ENCODE measurements around the gene UBR1. TPM values are rescaled to one million over a fixed set of nuclear protein-coding genes. Genes with fewer than 3 reads are reported as not detected.
"Not testable (repeated sequence)": the region's sequence is repeated elsewhere in the genome, so short reads cannot be mapped to it uniquely, and the experiment has no call there.

The UBR1 gene
- total RNA-seq, 4 donors from 2014 or later, result 28.8 to 42.0 (median 31.0) TPM

DNA sequence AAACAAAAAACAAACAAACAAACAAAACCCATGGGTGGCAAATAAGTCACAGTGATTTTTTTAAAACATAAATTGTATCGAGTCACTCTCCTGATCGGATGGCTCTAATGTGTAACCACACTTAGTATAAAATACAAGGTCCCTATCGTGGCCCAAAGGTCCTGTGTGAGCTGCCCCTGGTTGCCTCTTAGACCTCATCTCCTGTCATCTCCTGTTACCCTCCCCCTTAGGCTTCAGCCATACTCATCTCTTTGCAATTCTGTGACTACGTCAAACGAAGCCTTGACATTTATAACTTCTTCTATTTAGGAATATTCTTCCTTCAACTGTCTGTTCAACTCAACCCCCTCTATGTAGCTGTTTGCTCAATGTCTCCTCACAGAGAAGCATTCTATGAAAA lies 141.4 kb downstream of the UBR1 start:
- 92 to 94% methylated on average over 5 of the region's 5 CpGs for WGBS, 2 donors
- H3K27ac ChIP-seq, result no peak overlapping the region
- no peaks in the 10 kb centered on the region for H3K4me1 ChIP-seq
- H3K4me3 ChIP-seq, result no peak overlapping the region
- peaks cover 0 to 89% (median 13%) of the 10 kb centered on the region in 3 donors for H3K36me3 ChIP-seq
- H3K9me3 ChIP-seq, result peaks cover 0 to 5% (median 0%) of the 10 kb centered on the region in 4 donors
- H3K27me3 ChIP-seq, result no peaks in the 10 kb centered on the region
- DNase-seq (ENCODE audit: low spot score in 2 of 2), result no peak
- no peak for TF ChIP-seq POLR2A (IDR thresholded peaks at IDR 0.05)
- no peak for TF ChIP-seq EP300 (IDR thresholded peaks at IDR 0.05)
- TF ChIP-seq, protein P1, sequence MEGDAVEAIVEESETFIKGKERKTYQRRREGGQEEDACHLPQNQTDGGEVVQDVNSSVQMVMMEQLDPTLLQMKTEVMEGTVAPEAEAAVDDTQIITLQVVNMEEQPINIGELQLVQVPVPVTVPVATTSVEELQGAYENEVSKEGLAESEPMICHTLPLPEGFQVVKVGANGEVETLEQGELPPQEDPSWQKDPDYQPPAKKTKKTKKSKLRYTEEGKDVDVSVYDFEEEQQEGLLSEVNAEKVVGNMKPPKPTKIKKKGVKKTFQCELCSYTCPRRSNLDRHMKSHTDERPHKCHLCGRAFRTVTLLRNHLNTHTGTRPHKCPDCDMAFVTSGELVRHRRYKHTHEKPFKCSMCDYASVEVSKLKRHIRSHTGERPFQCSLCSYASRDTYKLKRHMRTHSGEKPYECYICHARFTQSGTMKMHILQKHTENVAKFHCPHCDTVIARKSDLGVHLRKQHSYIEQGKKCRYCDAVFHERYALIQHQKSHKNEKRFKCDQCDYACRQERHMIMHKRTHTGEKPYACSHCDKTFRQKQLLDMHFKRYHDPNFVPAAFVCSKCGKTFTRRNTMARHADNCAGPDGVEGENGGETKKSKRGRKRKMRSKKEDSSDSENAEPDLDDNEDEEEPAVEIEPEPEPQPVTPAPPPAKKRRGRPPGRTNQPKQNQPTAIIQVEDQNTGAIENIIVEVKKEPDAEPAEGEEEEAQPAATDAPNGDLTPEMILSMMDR (IDR thresholded peaks at IDR 0.05), result no peak

DNA sequence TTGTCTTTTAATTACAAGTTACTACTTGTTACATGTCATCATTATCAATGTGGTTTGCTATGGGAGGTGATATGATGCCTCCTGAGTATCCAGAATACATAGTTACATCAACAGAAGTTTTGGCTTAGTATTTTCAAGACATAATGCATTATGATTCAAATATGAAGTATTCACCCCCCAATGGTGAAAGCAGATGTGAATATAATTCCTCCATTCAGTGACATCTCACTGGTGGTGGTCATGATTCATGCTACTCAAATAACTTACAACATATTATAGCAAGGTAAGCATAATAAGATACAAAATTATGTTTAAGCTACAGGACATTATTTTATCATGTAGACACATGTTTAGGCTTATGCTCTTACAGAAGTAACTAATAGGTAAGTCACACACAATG lies 150.3 kb downstream of the UBR1 start:
- Histone ChIP-seq H3K9me3 (peaks cover 0 to 7% (median 0%) of the 10 kb centered on the region in 4 donors), H3K4me3 (no peak overlapping the region), H3K4me1 (no peaks in the 10 kb centered on the region), H3K27ac (no peak overlapping the region), H3K36me3 (peaks cover 0 to 96% (median 14%) of the 10 kb centered on the region in 3 donors), H3K27me3 (no peaks in the 10 kb centered on the region)
- TF ChIP-seq, protein P1 (IDR thresholded peaks at IDR 0.05), result no peak
- TF ChIP-seq EP300 (IDR thresholded peaks at IDR 0.05), result no peak
- TF ChIP-seq POLR2A (IDR thresholded peaks at IDR 0.05), result no peak
- no peak for DNase-seq (ENCODE audit: low spot score in 2 of 2)

DNA sequence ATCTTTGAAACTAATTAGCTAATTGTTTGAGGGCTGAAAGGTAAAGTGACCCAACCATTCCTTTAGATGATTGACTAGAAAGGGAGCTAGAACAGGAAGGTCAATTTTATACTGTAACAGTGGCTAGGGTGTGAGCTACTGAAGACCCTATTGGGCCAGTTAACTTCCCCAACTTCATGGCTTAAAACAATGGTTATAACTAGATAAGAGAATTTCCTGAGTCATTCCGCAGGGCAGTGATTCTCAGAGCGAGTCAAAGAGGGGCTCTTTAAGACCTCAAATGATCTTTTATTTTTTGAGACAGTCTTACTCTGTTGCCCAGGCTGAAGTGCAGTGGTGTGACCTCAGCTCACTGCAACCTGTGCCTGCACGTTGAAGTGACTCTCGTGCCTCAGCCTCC lies 151.5 kb downstream of the UBR1 start:
- DNase-seq (ENCODE audit: low spot score in 2 of 2), result no peak
- Histone ChIP-seq H3K27ac (no peak overlapping the region), H3K36me3 (peaks cover 0 to 96% (median 21%) of the 10 kb centered on the region in 3 donors), H3K9me3 (peaks cover 0 to 7% (median 0%) of the 10 kb centered on the region in 4 donors), H3K4me1 (no peaks in the 10 kb centered on the region), H3K27me3 (no peaks in the 10 kb centered on the region), H3K4me3 (no peak overlapping the region)
- WGBS, 2 donors, result 87 to 98% methylated on average over 4 of the region's 4 CpGs
- TF ChIP-seq POLR2A (IDR thresholded peaks at IDR 0.05), result no peak
- TF ChIP-seq, protein P1 (IDR thresholded peaks at IDR 0.05), result no peak
- TF ChIP-seq EP300 (IDR thresholded peaks at IDR 0.05), result no peak

DNA sequence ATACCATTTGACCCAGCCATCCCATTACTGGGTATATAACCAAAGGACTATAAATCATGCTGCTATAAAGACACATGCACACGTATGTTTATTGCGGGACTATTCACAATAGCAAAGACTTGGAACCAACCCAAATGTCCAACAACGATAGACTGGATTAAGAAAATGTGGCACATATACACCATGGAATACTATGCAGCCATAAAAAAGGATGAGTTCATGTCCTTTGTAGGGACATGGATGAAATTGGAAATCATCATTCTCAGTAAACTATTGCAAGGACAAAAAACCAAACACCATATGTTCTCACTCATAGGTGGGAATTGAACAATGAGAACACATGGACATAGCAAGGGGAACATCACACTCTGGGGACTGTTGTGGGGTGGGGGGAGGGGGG lies 156.9 kb downstream of the UBR1 start:
- not testable (repeated sequence) for DNase-seq (ENCODE audit: low spot score in 2 of 2); H3K27me3 ChIP-seq; H3K4me3 ChIP-seq; H3K9me3 ChIP-seq; H3K4me1 ChIP-seq; H3K27ac ChIP-seq
- peaks cover 0 to 88% (median 30%) of the 10 kb centered on the region in 3 donors for H3K36me3 ChIP-seq
- WGBS, 2 donors, result 97% methylated on average over 3 of the region's 3 CpGs

DNA sequence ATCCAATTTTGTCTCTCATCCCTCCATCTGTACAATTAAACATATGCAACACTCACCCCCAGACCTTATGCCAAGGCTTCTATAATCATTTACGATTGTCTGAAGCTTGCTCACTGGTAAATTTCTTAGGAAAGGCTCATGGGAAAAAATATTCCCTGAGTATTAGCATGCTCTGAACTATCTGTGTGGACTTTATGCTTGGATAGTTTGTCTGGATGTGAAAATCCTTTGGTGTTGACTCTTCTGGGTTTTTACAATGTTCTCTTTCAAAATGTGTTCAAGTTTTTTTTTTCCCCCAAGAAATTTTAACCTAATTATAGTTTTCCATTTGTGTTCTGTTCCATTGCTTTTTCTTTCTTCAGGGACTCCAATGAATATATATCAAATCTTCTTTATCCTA lies 165.3 kb downstream of the UBR1 start:
- TF ChIP-seq, protein P1 (IDR thresholded peaks at IDR 0.05), result no peak
- TF ChIP-seq EP300 (IDR thresholded peaks at IDR 0.05) (no peak), POLR2A (IDR thresholded peaks at IDR 0.05) (no peak)
- Histone ChIP-seq H3K36me3 (peaks cover 0 to 34% (median 0%) of the 10 kb centered on the region in 3 donors), H3K4me1 (no peaks in the 10 kb centered on the region), H3K9me3 (no peaks in the 10 kb centered on the region), H3K4me3 (no peak overlapping the region), H3K27me3 (no peaks in the 10 kb centered on the region), H3K27ac (no peak overlapping the region)
- WGBS, 2 donors, result 70 to 77% methylated on average over 1 of the region's 1 CpG
- DNase-seq (ENCODE audit: low spot score in 2 of 2), result no peak

DNA sequence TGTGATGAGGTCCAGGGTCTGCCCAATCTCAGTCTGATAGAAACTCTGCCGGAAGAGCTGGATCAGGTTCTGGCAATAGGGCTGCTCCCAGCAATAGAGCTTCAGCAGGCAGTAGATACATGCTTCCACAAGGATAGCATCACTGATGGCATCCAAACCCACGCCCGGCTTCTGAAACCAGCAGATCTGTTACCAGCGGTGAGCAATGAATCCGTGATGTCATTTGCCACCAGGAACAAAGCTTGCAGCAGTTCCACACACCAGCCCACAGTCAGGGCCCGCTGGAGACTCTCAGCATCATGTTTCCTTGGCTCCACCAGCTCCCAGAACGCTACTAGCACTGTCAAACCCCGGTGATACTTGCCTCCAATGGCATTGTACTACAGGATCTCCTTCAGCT lies 166.0 kb downstream of the UBR1 start:
- Histone ChIP-seq H3K27me3 (no peaks in the 10 kb centered on the region), H3K4me3 (no peak overlapping the region), H3K4me1 (no peaks in the 10 kb centered on the region), H3K9me3 (no peaks in the 10 kb centered on the region), H3K36me3 (peaks cover 0 to 27% (median 0%) of the 10 kb centered on the region in 3 donors), H3K27ac (no peak overlapping the region)
- no peak for TF ChIP-seq EP300 (IDR thresholded peaks at IDR 0.05)
- TF ChIP-seq, protein P1 (IDR thresholded peaks at IDR 0.05), result no peak
- TF ChIP-seq POLR2A (IDR thresholded peaks at IDR 0.05), result no peak
- no peak for DNase-seq (ENCODE audit: low spot score in 2 of 2)
- WGBS, 2 donors, result 91 to 93% methylated on average over 8 of the region's 8 CpGs

All from tibial nerve (tissue), 4 donors.